HL-60 (cell line): ENCODE measurements around the gene TMPRSS7.

ENCODE experiments used
- CTCF ChIP-seq: IDR thresholded peaks from one replicate; pipeline ENCODE4 v1.5.1; 2011; ENCODE audit warnings: low read length, control low read depth, inconsistent platforms; ENCODE audit not compliant: insufficient read depth
- GABPA ChIP-seq: IDR thresholded peaks from 2 replicates; pipeline ENCODE4 v1.6.1; 2012; ENCODE audit warnings: low read depth
- POLR2AphosphoS5 ChIP-seq: IDR thresholded peaks from 2 replicates; pipeline ENCODE4 v1.6.1; 2012; ENCODE audit warnings: low read depth
- SPI1 ChIP-seq: IDR thresholded peaks from 2 replicates; pipeline ENCODE4 v1.6.1; 2012; ENCODE audit warnings: low read depth, mild to moderate bottlenecking, borderline replicate concordance

- TF ChIP-seq GABPA (no peak), CTCF (no peak), POLR2AphosphoS5 (no peak), SPI1 (no peak)
Measured at GRCh38 chr3:112074616-112075497, 40.3 kb downstream of the TMPRSS7 start.
